T-helper 17 cell (primary cell): Measurements from ENCODE around the gene CCL26. TPM values are rescaled to one million over a fixed set of nuclear protein-coding genes. Genes with fewer than 3 reads are reported as not detected.

ENCODE experiments used
- ATAC-seq: fragments of 150-1000 bp; cut with Tn5 transposase; 2 replicates; pipeline ENCODE4 v1.10.0; 2021; ENCODE audit warnings: mild to moderate bottlenecking, moderate library complexity
- DNase-seq, 3 donors: peaks; one replicate each; pipeline versions ENCODE4 v3.0.0 to v3.0.0-alpha.2; 2020 to 2021
- H3K9me3 ChIP-seq: one replicate; pipeline ENCODE4 v1.7.0; 2013; ENCODE audit warnings: low read length, mild to moderate bottlenecking; ENCODE audit not compliant: control insufficient read depth, poor library complexity, severe bottlenecking
- H3K27ac Mint-ChIP-seq: one replicate; pipeline ENCODE4 v1.8.0; 2022; ENCODE audit warnings: mild to moderate bottlenecking, moderate library complexity, mixed read lengths
- H3K27me3 Mint-ChIP-seq: one replicate; pipeline ENCODE4 v1.8.0; 2022; ENCODE audit warnings: mixed read lengths
- H3K36me3 Mint-ChIP-seq: one replicate; pipeline ENCODE4 v1.8.0; 2022; ENCODE audit warnings: low read depth, mixed read lengths
- H3K4me1 Mint-ChIP-seq: one replicate; pipeline ENCODE4 v1.8.0; 2022; ENCODE audit warnings: mild to moderate bottlenecking, mixed read lengths
- H3K4me3 Mint-ChIP-seq: one replicate; pipeline ENCODE4 v1.8.0; 2022; ENCODE audit warnings: mild to moderate bottlenecking, moderate library complexity, mixed read lengths
- total RNA-seq, 4 donors: library from RNA in 2 of 4; stranded (reverse) in 2 of 4; gene quantifications; one replicate each; pipeline ENCODE4 v1.2.3 and lab custom pipeline; 2022 to 2026

CCL26 gene
- not detected for total RNA-seq
- total RNA-seq (lab: John Stamatoyannopoulos, UW) = 0 reads per million in 2 donors

GRCh38 chr7:75772081-75773077, at the start of gene CCL26:
TSS of gene CCL26 (minus strand) at chr7:75772211. CDS start at chr7:75772176, 35 bp downstream.
- DNase-seq (no peak), ATAC-seq (no peak)
- Mint-ChIP-seq H3K27me3 (no peaks in the 10 kb centered on the region), H3K36me3 (no peaks in the 10 kb centered on the region), H3K27ac (peak within 1 kb of the TSS; percentile 32), H3K4me1 (peaks cover 6% of the 10 kb centered on the region), H3K4me3 (no peak within 1 kb of the TSS)
- H3K9me3 ChIP-seq = no peaks in the 10 kb centered on the region

GRCh38 chr7:75820688-75821087, 48.7 kb upstream of the CCL26 start:
- DNase-seq (no peak), ATAC-seq (no peak)
- Mint-ChIP-seq H3K36me3 (peaks cover 2% of the 10 kb centered on the region), H3K27me3 (no peaks in the 10 kb centered on the region), H3K4me1 (no peaks in the 10 kb centered on the region), H3K4me3 (no peak overlapping the region), H3K27ac (no peak overlapping the region)
- no peaks in the 10 kb centered on the region for H3K9me3 ChIP-seq

GRCh38 chr7:75819711-75820110, 47.7 kb upstream of the CCL26 start:
- no peak for DNase-seq
- Mint-ChIP-seq H3K4me1 (no peaks in the 10 kb centered on the region), H3K27me3 (no peaks in the 10 kb centered on the region), H3K36me3 (peaks cover 2% of the 10 kb centered on the region), H3K27ac (no peak overlapping the region), H3K4me3 (no peak overlapping the region)
- H3K9me3 ChIP-seq = no peaks in the 10 kb centered on the region
- no peak for ATAC-seq

- Mint-ChIP-seq H3K4me1 (no peaks in the 10 kb centered on the region), H3K27me3 (peaks cover 8% of the 10 kb centered on the region), H3K27ac (peak overlapping the region; percentile 66), H3K36me3 (peaks cover 2% of the 10 kb centered on the region), H3K4me3 (no peak overlapping the region)
- ATAC-seq (no peak), DNase-seq (no peak)
- no peaks in the 10 kb centered on the region for H3K9me3 ChIP-seq
These were observed 46.5 kb upstream of the CCL26 start for GRCh38 chr7:75818472-75818871.

GRCh38 chr7:75817116-75817515, 45.1 kb upstream of the CCL26 start:
- ATAC-seq (no peak), DNase-seq (no peak)
- H3K9me3 ChIP-seq = no peaks in the 10 kb centered on the region
- H3K4me1 Mint-ChIP-seq = no peaks in the 10 kb centered on the region
- H3K27me3 Mint-ChIP-seq = peaks cover 8% of the 10 kb centered on the region
- H3K36me3 Mint-ChIP-seq = peaks cover 2% of the 10 kb centered on the region
- H3K27ac Mint-ChIP-seq = no peak overlapping the region
- no peak overlapping the region for H3K4me3 Mint-ChIP-seq

GRCh38 chr7:75815418-75816064, 43.5 kb upstream of the CCL26 start:
- DNase-seq (no peak), ATAC-seq (no peak)
- Mint-ChIP-seq H3K27ac (no peak overlapping the region), H3K4me1 (no peaks in the 10 kb centered on the region), H3K27me3 (peaks cover 8% of the 10 kb centered on the region), H3K4me3 (no peak overlapping the region), H3K36me3 (no peaks in the 10 kb centered on the region)
- no peaks in the 10 kb centered on the region for H3K9me3 ChIP-seq

GRCh38 chr7:75814407-75814947, 42.5 kb upstream of the CCL26 start:
- ATAC-seq = no peak
- H3K9me3 ChIP-seq = no peaks in the 10 kb centered on the region
- no peaks in the 10 kb centered on the region for H3K4me1 Mint-ChIP-seq
- H3K4me3 Mint-ChIP-seq = no peak overlapping the region
- DNase-seq = no peak
- no peak overlapping the region for H3K27ac Mint-ChIP-seq
- H3K36me3 Mint-ChIP-seq = no peaks in the 10 kb centered on the region
- H3K27me3 Mint-ChIP-seq = peaks cover 8% of the 10 kb centered on the region

GRCh38 chr7:75813781-75814236, 41.8 kb upstream of the CCL26 start, which contains the start of gene CCL24:
TSS of gene CCL24 (minus strand) at chr7:75813806. CDS start at chr7:75813715, 91 bp downstream.
- Mint-ChIP-seq H3K4me3 (no peak within 1 kb of the TSS), H3K36me3 (no peaks in the 10 kb centered on the region), H3K27me3 (peaks cover 8% of the 10 kb centered on the region), H3K4me1 (no peaks in the 10 kb centered on the region), H3K27ac (no peak within 1 kb of the TSS)
- H3K9me3 ChIP-seq = no peaks in the 10 kb centered on the region
- no peak for ATAC-seq
- no peak for DNase-seq

GRCh38 chr7:75813084-75813483, 41.1 kb upstream of the CCL26 start:
- H3K27ac Mint-ChIP-seq = no peak overlapping the region
- no peak for DNase-seq
- H3K27me3 Mint-ChIP-seq = peaks cover 8% of the 10 kb centered on the region
- H3K9me3 ChIP-seq = no peaks in the 10 kb centered on the region
- ATAC-seq = no peak
- H3K4me1 Mint-ChIP-seq = no peaks in the 10 kb centered on the region
- H3K36me3 Mint-ChIP-seq = no peaks in the 10 kb centered on the region
- no peak overlapping the region for H3K4me3 Mint-ChIP-seq

GRCh38 chr7:75811894-75812678, 40.1 kb upstream of the CCL26 start:
- no peak overlapping the region for H3K4me3 Mint-ChIP-seq
- H3K36me3 Mint-ChIP-seq = no peaks in the 10 kb centered on the region
- H3K27me3 Mint-ChIP-seq = peaks cover 8% of the 10 kb centered on the region
- DNase-seq = no peak
- no peaks in the 10 kb centered on the region for H3K9me3 ChIP-seq
- ATAC-seq = no peak
- no peak overlapping the region for H3K27ac Mint-ChIP-seq
- no peaks in the 10 kb centered on the region for H3K4me1 Mint-ChIP-seq

GRCh38 chr7:75809396-75809795, 37.4 kb upstream of the CCL26 start:
- ATAC-seq (no peak), DNase-seq (no peak)
- Mint-ChIP-seq H3K4me3 (no peak overlapping the region), H3K4me1 (no peaks in the 10 kb centered on the region), H3K27me3 (peaks cover 8% of the 10 kb centered on the region), H3K36me3 (no peaks in the 10 kb centered on the region), H3K27ac (no peak overlapping the region)
- no peaks in the 10 kb centered on the region for H3K9me3 ChIP-seq

GRCh38 chr7:75808106-75808505, 36.1 kb upstream of the CCL26 start:
- H3K27ac Mint-ChIP-seq = no peak overlapping the region
- H3K4me1 Mint-ChIP-seq = no peaks in the 10 kb centered on the region
- H3K36me3 Mint-ChIP-seq = no peaks in the 10 kb centered on the region
- no peaks in the 10 kb centered on the region for H3K27me3 Mint-ChIP-seq
- no peak overlapping the region for H3K4me3 Mint-ChIP-seq
- H3K9me3 ChIP-seq = no peaks in the 10 kb centered on the region
- ATAC-seq (no peak), DNase-seq (no peak)
